ENCODE measurements around the gene SCUBE1.

Gene SCUBE1

DNA sequence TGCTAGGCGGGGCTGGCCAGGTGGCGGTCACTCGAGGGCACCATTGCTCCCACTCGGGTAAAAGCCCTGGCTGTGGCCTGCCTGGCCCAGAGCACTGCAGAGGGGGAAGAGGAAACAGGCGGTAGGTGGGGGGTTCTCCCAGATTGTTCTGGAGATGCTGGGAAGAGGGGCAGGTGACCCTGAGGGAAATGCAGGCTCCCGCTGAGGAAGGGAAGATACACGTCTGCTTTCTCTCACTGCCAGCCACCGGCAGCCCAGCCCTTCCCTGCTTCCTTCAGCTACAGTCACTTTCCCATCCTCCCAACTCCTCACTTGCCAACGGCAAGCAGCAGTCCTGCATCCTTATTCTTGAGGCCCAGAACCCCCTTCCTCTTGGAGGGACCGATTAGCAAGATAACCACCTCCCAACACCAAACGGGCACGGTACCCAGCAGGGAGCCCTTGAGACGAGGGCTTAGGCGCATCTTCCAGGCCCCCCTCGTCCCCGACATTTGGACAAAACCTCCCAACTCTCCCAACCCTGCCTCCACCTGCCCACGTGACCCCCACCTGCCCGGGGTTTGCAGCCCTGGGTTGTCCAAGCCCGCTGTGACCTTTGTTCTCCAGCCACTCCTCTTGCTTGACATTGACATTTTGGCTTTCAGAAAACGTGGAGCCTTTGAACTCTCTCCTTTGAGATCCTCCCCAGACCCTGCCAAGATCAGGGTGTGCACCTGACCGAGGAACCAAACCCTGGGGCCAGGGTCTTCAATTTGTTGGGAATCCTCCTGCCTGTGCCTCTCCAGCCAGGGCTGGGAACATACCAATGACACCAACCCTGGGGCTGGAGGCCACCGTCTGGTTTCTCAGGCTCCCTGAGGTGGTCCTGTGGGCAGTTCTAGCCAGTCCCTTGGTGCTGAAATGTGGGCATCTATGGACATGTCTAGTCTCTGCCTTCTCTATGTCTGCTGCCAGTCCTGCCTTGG is 107.4 kb downstream of the SCUBE1 start:
- DNase-seq (ENCODE audit: low spot score) = no peak
- H3K27ac ChIP-seq = no peak overlapping the region
- ChIA-PET POLR2A (ENCODE audit: low non-redundant PET) (no interaction called here), CTCF (no interaction called here)
- no peak for TF ChIP-seq CTCF (conservative IDR thresholded peaks at IDR 0.05; ENCODE audit: low read depth)

DNA sequence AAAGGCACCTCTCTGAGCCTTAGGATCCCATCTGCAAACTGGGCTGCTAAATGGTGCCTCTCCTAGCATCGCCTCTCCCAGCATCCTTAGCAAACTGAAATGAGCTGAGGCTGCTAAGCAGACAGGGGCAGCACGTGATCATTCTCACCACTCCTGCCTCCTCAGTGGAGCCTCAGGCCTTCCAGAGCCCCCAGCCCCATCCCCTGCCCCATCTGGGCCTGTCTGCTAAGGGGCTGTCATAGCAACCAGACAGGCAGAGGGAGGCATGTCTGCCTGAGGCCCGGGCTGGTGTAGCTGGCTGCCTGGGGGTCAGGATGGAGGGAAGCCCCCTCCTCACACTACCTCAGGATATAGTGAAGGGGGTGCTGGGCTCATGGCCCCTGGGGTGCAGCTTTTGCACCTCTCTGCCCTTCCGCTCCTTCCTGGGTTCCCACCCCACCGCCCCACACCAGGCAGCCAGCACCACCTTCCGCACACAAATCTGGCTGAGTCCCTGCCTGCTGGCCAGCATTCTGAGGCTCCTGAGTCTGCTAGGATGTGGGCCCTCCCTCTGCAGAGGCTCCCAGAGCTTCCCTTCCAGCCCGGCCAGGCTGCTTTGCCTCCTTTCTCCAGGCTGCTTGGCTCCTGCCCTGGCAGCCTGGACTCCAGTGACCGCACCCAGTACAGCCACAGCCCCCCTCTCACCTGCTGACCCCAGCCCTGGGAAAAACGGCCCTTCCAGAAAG is 108.7 kb downstream of the SCUBE1 start:
- TF ChIP-seq CTCF (conservative IDR thresholded peaks at IDR 0.05; ENCODE audit: low read depth) = no peak
- ChIA-PET POLR2A (ENCODE audit: low non-redundant PET) (no interaction called here), CTCF (interaction anchor here (0.7 kb wide), 1 partner anchor 247 kb away, joined by 5 read pairs; no protein-coding TSS in a partner anchor)
- no peak for DNase-seq (ENCODE audit: low spot score)
- no peak overlapping the region for H3K27ac ChIP-seq

DNA sequence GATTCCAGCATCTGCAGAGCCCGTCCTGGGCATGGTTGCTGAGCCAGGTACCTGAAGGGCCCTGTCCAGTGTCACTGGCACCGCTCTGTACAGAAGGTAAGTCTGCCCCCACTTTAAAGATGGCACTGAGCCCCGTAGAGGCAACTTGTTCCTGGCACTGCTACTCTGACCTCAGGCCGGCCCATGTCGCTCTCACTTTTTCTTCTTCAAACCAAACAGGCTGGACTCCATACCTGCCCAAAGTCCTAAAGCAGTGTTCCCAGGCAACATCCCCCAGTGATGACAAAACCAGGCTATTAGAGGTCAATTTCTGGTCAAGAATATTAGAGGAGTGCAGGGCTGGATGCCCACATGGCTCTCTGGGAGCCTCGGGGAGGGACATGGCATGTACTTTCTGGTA is 109.6 kb downstream of the SCUBE1 start:
- ChIA-PET CTCF (no interaction called here), POLR2A (ENCODE audit: low non-redundant PET) (no interaction called here)
- H3K27ac ChIP-seq = no peak overlapping the region
- no peak for DNase-seq (ENCODE audit: low spot score)
- TF ChIP-seq CTCF (conservative IDR thresholded peaks at IDR 0.05; ENCODE audit: low read depth) = no peak

DNA sequence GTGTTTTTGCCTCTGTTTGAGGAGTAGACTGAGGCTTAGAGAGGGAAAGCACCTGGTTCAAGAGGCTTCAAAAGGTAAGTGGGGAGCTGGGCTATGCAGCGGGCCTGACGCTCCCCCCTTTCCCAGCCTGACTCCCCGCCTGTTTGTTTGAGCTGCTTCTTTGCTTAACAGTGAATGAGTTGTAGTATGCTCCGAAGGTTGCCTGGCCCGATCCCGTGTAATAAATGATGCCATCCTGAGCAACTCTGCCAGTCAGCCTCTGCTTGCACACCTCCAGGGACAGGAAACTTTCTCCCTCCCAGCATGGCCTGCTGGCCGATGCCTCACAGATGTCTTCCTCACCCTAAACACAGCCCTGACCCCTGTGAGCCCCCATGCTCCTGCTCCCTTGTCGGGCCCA is 110.7 kb downstream of the SCUBE1 start:
- no peak overlapping the region for H3K27ac ChIP-seq

DNA sequence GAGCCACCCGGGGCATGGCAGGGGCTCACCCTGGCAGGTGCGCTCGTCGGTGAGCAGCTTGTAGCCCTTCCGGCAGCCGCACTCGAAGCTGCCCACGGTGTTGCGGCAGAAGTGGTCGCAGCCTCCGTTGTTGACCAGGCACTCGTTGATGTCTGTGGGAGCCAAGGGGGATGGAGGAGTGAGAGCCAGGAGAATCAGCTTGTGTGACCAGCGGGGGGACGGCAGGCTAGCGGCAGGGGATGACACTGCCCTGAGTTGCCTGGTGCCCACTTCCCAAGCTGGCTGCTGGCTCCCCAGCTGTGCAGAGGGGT is 111.5 kb downstream of the SCUBE1 start:
- ChIA-PET CTCF (interaction anchor here (0.6 to 1.2 kb wide), 6 partner anchors 9 to 1509 kb away, joined by 3 to 9 read pairs (median 4); no protein-coding TSS in a partner anchor), POLR2A (ENCODE audit: low non-redundant PET) (no interaction called here)
- no peak for TF ChIP-seq CTCF (conservative IDR thresholded peaks at IDR 0.05; ENCODE audit: low read depth)
- H3K27ac ChIP-seq = no peak overlapping the region
- no peak for DNase-seq (ENCODE audit: low spot score)

More for the DNA sequence above, 110.7 kb downstream of the SCUBE1 start:
- no peak for TF ChIP-seq CTCF (conservative IDR thresholded peaks at IDR 0.05; ENCODE audit: low read depth)
- ChIA-PET CTCF (interaction anchor here (1.2 kb wide), 1 partner anchor 114 kb away, joined by 9 read pairs; no protein-coding TSS in a partner anchor), POLR2A (ENCODE audit: low non-redundant PET) (no interaction called here)
- DNase-seq (ENCODE audit: low spot score) = no peak

- POLR2A ChIA-PET (ENCODE audit: low non-redundant PET) = no interaction called here
- DNase-seq (ENCODE audit: low spot score) = peak; percentile 53
- TF ChIP-seq CTCF (conservative IDR thresholded peaks at IDR 0.05; ENCODE audit: low read depth) = peak; percentile 92
- CTCF ChIA-PET = interaction anchor here (0.6 to 1.2 kb wide), 6 partner anchors 9 to 164 kb away, joined by 3 to 9 read pairs (median 4); no protein-coding TSS in a partner anchor
- H3K27ac ChIP-seq = no peak overlapping the region
Observed at GRCh38 chr22:43230971-43231723, 112.0 kb downstream of the SCUBE1 start.
